ENCODE results near the gene CADM1. TPM values are rescaled to one million over a fixed set of nuclear protein-coding genes. Genes with fewer than 3 reads are reported as not detected.

CADM1 gene
- 0.66 and 5.5 TPM in 2 replicates for total RNA-seq

DNA sequence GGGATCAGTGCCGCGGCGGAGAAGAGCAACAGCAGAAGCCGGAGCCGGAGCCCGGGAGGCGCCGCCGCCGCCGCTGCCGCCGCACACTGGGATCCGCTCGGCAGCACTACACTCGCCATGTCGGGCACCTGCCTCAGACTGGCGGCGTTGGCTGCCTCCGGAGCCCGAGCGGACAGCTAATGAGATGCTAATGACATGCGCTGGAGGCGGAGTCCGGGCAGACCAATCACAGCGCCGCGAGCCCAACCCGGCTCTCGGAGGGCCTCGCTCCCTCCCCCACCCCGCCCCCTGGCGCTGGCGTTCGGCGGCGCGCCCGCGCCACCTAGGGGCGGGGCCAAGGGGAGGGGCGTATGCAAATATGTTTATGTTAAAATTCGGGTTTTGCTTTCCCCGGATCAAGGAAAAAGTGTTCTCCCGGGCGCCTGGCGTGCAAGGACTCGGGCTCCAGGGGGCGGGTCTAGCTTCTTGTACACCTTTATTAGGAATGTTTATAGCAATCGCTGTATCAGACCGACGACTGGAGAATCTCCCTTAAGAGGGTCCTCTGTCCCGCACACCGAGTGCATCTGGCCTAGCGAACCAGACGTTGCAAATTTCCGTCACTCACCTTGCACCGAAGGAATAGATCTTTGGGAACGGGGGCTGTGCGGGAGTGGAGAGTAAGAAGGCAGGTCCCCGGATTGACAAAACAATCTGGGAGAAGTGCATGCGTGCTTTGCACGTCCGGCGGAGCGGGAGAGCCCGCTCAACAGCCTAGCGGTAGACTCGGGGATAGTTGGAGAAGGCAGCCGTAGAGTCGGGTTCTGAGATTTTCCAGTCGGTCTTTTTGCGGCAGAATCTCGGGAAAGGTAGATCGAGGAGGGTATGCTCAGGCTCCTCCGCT, at the start of gene CADM1:
Gene CADM1, minus strand, starts transcription at position 140 of the 883 bp plus-strand sequence.

All from uterine smooth muscle cell (primary cell).